NCI-H1930 (cell line): ENCODE measurements around the gene SDHB.

Experiments
- DNase-seq, 2 experiments: peaks; one replicate each; lab custom pipeline; 2025; lab: John Stamatoyannopoulos, UW

SDHB gene

GRCh38 chr1:17045634-17046333, 8.0 kb downstream of the SDHB start:
- DNase-seq: peak; percentile 16 to 51

DNA sequence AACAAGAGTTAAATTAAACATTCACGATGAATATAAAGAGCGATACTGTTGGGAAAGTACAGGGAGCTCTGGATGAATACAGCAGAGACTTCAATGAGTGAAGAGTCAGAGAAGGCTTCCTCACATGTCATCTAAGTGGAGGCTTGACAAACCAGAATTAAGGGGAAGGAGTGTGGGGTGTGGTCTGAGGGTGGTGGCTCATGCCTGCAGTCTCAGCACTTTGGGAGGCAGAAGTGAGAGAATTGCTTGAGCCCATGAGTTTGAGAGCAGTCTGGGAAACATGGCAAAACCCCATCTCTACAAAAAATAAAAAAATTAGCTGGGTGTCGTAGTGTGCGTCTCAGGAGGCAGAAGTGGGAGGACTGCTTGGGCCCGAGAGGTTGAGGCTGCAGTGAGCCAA, 8.7 kb downstream of the SDHB start:
- DNase-seq: no peak

- DNase-seq: no peak
Observed at GRCh38 chr1:17043676-17044075, 10.2 kb downstream of the SDHB start.

- no peak for DNase-seq
Observed at GRCh38 chr1:17040135-17040534, 13.7 kb downstream of the SDHB start.

DNA sequence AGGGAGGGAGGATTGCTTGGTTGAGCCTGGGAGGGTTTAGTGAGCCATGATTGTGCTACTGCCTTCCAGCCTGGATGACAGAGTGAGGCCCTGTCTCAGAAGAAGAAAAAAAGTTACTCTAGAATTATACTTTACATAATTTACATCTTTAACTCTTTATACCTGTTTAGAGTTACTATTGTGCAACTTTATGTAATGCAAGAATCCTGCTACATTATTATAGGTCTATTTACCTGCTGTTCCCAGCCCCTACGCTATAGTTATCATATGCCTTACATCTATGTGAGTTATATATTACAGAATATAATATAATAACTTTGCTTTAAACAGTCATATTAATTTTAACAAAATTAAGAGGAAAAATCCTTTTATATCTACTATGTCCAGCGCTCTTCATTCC, 14.3 kb downstream of the SDHB start:
- DNase-seq: no peak

GRCh38 chr1:17033481-17033880, 20.4 kb downstream of the SDHB start:
- no peak for DNase-seq

- no peak for DNase-seq
Observed at GRCh38 chr1:17032741-17033140, 21.1 kb downstream of the SDHB start.

GRCh38 chr1:17031436-17031835, 22.4 kb downstream of the SDHB start:
- DNase-seq: no peak

DNA sequence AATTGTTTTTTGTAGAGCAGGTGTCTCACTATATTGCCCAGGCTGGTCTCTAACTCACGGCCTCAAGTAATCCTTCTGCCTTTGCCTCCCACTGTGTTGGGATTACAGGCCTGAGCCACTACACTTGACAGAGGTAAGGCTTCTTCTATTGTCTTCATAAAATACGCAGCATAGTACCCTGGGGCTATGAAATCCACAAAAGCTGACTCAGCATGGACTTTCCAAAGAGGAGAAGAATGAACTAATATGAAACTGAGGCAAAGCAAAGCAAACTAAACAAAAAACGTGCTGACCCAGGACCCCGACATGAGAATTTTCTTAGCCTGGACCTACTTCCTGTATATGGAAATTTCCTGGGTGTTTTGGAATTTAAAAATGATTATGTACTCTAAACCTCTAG, 23.6 kb downstream of the SDHB start:
- DNase-seq: no peak

DNA sequence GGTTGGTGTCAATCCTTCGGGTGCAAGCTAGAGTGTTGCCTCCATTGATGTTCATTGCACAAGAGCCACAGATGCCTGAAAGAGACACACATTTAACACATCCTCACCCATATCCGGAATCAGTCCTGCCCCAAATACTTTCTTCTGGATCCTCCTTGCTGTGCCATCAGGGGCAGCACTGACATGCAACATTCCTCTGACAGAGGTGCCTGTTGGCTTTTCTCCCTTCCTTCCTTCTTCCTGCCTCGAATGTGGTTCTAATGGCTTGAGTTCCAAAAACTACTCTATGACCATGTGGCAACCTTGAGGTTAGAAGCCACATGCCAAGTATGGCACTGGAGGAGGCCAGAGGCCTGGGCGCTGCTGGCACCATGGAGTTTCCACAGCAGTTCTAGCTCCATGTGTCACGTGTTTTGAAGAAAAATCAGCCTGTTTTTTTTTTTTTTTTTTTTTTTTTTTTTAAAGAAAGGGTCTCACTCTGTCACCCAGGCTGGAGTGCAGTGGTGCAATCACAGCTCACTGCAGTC, 25.1 kb downstream of the SDHB start:
- no peak for DNase-seq

DNA sequence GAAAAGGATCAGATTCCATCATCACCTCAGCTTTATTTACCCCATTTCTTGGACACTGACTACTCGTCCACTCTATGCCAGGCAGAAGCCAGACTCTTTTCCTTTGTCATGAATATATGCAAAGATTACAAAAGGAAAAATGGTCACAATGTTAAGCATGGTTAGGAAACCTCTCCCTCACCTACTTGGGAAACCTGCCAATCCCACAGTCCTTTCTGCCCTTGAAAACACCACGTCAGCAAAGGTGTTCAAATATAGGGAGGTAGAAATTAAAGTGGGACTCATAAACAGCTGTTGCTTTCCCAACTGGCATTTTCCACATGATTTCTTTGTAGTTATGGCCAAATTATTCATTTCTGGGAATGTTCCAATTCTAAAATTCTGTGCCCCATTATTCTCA, 25.9 kb downstream of the SDHB start:
- DNase-seq: no peak

DNA sequence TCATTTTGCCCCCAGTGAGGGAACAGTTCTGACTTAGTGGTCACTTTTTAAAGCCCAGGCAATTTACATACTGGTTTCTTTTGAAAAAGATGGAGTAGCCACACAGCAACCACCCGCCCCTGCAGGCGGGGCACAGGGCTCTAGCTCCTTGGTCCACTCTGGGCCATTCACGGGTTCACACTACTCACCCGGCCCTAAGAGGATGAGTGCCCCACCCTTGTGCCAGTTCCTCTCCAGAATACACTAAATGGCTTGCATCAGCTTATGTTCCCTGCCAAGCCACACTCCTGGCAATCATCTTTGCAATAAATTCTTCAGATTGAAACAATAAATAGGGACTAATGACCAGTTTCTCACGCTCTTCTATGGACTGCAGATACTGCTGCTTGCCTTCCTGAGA, 26.4 kb downstream of the SDHB start:
- DNase-seq: no peak

- DNase-seq: no peak
Observed at GRCh38 chr1:17024721-17025120, 29.1 kb downstream of the SDHB start.

DNA sequence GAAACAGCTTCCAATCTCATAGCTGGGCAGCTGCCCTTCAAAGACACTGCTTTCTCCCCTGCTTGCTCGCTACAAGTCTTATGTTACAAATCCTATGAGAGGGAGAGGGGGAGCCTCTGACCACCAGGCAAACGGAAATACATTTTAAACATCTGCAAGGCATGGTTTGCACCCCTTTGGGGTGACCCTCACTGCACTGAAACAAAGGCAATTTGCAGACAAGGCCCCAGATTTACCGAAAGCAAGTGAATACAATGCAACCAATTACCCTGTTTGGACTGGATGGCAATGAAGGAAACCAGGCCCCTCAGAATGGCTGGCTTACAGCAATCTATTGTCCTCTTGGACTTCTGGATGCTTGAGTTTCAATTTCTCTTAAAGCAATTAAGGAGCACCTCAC, 30.3 kb downstream of the SDHB start:
- DNase-seq: no peak

- no peak for DNase-seq
Observed at GRCh38 chr1:17023102-17023501, 30.7 kb downstream of the SDHB start.

- no peak for DNase-seq
Observed at GRCh38 chr1:17021896-17022295, 31.9 kb downstream of the SDHB start.

GRCh38 chr1:17020502-17020901, 33.3 kb downstream of the SDHB start:
- DNase-seq: no peak

GRCh38 chr1:17018849-17019248, 35.0 kb downstream of the SDHB start:
- DNase-seq: no peak

GRCh38 chr1:17017435-17017834, 36.4 kb downstream of the SDHB start:
- DNase-seq: no peak

GRCh38 chr1:17016317-17016661, 37.5 kb downstream of the SDHB start:
- peak in 1 of 2 experiments; percentile 7 for DNase-seq

GRCh38 chr1:17014671-17015567, 38.9 kb downstream of the SDHB start:
- no peak for DNase-seq

- no peak for DNase-seq
Observed at GRCh38 chr1:17013491-17014320, 40.1 kb downstream of the SDHB start.
